Renal cortex interstitium (tissue), 11 donors: ENCODE results near the gene CRYL1. TPM values are rescaled to one million over a fixed set of nuclear protein-coding genes. Genes with fewer than 3 reads are reported as not detected.
A peak's percentile ranks its signal among the peaks of the same experiment; 100 is the strongest.
"Not testable (repeated sequence)": the region's sequence is repeated elsewhere in the genome, so short reads cannot be mapped to it uniquely, and the experiment has no call there.

Experiments
- DNase-seq, 11 donors: peaks; one replicate each; pipeline ENCODE4 v3.0.0-alpha.2; 2013; ENCODE audit warnings: low read depth in 9 of 11, low spot score in 4 of 11; ENCODE audit errors: extremely low read depth in 1 of 11
- polyA plus RNA-seq, 3 donors: library from polyadenylated mRNA; unstranded; fragments of 120-200 nt; gene quantifications; one replicate each; pipeline ENCODE4 v1.2.1, GENCODE V29; 2013; ENCODE audit not compliant: insufficient read length in 3 of 3

CRYL1 gene
- polyA plus RNA-seq, 3 donors, result 127 to 140 (median 129) TPM

DNA sequence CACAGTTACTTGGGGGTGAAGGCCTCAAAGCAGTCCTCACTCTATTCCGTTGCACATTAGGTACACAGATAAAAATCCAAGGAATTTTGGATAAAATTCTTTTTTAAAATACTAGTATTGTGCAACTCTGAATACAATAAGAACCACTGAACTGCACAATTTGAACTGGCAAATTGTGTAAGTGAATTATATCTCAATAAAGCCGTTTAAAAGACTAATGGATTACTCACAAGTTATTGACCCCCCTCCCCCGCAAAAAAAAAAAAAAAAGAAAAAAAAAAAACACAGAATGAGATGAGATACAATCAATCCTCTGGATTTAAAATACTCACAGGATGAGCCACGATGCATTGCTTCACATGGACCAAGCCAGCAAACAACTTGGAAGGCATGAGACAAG is 86.4 kb downstream of the CRYL1 start:
- no peak for DNase-seq

DNA sequence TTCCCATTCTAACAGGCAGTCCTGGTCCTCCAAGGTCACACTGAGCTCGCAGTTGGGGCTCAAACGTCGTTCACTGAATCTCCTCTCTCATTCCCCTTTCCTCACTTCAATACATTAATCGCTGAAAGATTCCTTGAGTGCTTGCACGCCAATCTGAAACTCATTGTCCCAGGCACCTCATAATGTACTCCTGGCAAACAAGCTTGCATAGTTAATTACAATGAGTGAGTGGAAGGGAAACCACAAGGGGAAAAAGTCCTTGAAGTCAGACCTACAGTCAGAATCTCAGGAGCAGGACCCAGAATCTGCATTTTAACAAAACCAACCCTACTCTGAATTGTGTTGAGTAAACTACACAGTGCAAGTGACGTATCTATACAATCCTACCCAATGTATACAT is 86.9 kb downstream of the CRYL1 start:
- no peak for DNase-seq

DNA sequence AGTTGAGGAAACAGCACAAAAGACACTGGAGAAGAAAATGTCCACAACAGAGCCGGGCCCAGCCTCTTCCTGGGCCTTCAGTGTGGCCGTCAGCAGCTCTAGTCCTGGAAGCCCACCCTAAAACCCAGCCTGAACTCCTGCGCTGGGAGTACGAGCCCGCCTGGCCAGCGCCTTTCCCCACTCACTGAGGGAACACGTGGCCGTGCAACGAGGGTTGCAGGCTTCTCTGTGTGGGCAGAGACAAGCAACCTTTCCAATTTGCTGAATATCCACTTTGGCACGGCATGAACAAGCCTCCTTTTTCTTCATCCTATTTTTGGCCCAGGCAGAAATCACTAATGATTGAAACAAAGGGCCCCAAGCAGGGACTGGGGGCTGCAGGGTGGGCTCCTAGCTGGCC is 89.2 kb downstream of the CRYL1 start:
- no peak for DNase-seq

DNA sequence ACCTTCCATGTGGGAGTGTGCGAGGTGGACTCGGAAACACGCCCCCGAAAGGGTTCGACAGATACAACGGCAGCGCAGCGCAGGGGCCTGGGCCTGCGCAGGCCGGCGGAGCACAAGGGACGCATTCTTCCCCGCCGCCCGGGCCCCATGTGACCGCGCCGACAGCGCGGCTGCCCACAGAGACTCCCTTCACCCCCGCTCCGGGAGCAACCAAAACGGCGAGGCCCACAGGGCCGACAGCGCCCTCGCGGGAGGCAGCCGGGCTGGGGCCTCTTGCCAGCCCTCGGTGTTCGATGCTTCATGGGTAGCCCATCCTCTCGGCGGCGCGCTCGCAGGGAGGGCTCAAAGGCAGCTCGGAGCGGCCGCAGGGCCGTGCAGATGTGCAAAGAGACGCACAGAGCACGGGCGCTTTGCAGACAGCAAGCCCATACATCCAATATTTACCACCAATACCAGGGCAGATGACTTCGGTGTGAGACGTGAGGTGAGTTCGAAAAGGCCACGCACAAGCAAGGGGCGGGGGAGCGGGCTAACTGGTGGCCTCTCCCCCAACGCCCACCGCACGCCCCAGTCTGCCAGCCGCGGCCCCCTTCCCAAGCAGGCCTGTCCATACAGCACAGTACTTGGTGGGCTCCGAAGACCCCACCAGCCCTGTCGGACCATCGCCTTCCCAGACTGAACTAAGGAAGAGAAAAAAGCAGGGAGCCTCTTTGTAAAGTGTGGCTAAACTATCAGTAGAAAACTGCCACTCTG is 89.9 kb downstream of the CRYL1 start:
- peak in 1 of 11 donors; percentile 19 for DNase-seq

DNA sequence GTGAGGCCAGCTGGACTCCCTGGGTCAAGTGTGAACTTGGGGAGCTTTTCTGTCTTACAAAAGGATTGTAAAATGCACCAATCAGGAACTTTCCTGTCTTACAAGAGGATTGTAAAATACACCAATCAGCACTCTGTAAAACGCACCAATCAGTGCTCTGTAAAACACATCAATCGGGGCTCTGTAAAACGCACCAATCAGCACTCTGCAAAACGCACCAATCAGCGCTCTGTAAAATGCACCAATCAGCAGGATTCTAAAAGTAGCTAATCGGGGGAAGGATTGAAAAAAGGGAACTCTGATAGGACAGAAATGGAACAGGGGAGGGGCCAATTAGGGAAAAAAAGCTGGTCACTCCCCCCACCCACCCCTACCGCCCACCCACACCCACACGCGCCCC is 91.4 kb downstream of the CRYL1 start:
- DNase-seq, result not testable (repeated sequence)

DNA sequence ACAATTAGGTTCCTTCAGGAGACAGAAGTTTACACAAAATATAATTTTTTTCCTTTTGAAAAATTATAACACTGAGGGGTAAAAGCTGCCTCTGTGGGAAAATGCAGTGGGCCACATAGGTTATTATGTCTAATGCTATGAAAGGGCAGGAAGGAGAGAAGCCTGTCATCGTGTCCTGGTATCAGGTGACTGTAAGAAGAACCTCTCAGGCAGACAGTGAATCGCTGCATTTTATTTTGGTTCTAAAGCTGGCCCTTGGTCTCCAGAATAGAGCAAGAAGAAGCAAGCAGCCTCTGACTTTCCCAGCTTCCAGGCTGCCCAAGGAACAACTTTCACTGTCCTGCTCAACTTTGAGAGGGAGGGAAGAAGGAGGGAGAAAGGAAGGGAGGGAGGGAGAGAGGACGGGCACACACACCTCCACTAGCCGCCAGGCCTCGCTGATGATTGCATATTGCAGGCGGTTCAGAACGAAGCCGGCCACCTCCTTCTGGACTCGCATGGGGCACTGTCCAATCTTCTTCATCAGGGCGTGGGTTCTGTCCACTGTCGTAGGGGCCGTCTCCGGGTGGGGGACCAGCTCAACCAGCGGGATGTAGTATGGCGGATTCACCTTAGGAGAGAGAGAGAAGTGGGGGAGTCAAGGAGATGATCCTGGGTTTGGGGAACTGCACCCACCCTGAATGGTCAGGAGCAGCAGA is 93.8 kb downstream of the CRYL1 start:
- no peak for DNase-seq

DNA sequence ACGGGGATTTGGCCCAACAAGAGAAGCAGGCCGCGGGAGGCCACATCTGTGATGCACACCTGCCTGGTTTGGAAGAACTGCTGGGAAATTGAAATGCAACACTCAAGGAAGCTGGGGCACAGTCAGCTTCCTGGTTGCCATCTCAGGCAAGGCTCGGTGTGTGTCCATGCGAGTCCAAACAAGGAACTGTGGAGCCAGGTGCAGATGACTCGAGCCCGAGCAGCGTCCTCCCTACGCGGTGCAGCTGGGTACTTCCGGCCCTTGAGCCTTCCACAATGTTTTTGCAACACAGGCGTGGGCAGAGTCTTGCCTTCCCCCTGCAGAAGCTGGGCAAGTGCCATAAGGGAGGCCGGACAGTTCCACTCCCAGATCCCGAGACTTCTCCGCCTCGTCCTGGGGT is 94.6 kb downstream of the CRYL1 start:
- DNase-seq, result peak in 1 of 11 donors; percentile 20

DNA sequence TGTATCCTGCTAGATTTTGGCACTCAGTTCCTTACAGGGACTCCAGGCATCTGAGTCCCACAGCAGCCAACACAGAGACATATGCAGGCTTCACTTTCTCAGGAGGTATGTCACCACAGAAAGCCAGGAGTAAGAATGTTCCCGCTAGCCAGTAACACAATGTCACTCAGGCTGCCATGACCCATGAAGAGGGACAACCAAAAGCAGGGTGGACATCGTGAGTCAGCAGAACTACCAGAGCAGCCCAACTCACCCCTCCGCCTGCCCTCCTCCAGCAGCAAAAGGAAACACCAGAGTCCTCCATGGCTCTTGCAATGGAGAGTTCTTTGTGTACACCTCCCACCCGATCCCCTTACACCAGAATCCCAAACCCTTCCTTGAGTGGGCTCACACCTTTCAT is 95.4 kb downstream of the CRYL1 start:
- DNase-seq, result no peak

DNA sequence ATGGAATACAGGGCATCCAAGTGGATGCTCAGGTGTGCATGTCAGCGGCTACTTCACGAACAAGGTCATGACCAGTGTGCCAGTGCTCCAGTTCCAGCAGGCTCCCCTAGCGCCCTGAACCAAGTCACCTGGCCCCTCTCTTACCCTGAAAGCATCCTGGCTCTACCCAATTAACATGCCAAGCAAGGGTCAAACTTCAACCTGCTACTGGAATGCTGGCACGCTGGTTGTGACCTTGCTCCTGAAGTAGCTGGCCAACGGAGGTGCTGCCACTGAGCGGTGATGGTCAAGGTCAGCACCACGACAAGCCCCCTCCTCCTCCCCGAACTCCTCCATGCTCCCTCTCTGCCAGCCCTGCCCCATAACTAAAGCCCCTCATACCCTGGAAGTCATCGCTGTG is 96.0 kb downstream of the CRYL1 start:
- no peak for DNase-seq

DNA sequence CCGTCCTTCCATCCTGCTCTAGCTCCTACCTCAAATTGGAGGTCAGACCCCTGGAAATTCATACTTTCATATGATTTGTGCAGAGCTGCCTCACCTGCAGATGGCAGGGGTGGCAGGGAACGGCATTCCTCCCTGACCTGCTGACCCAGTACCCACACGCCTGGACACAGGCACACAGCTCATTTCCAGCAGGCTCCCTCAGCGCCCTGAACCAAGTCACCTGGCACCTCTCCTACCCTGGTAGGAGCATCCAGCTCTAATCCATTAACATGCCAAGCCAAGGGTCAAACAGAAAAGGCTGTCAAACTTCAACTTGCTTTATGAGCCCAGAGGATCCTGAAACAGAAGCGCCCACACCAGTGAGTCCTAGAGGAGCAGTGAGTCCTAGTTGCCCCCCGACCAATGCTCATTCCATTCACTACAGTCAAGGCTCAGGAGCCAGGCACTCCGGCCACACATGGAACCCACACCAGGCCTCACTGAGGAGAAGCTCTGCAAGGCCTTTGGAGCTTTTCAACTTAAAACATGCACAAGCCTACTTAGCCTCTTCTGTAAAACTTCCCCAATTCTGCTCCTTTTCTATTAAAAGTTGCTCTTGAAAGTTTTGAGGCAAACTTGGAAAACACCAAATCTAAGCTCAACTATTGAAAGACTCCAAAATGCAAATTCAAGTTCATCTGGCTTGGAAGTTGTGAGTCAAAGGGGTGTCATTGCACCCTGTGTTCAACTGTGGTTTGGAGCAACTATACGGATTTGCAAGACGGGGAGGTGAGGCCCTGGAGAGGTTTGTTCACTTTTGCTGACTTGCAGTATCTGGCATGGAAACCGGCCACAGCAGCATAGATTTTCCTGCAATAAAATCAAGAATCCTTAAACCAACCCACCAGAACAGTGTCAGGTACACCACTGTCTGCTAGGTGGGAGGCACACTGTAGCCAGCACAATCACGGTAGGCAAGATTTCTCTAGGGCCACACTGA is 96.7 kb downstream of the CRYL1 start:
- DNase-seq, result no peak

DNA sequence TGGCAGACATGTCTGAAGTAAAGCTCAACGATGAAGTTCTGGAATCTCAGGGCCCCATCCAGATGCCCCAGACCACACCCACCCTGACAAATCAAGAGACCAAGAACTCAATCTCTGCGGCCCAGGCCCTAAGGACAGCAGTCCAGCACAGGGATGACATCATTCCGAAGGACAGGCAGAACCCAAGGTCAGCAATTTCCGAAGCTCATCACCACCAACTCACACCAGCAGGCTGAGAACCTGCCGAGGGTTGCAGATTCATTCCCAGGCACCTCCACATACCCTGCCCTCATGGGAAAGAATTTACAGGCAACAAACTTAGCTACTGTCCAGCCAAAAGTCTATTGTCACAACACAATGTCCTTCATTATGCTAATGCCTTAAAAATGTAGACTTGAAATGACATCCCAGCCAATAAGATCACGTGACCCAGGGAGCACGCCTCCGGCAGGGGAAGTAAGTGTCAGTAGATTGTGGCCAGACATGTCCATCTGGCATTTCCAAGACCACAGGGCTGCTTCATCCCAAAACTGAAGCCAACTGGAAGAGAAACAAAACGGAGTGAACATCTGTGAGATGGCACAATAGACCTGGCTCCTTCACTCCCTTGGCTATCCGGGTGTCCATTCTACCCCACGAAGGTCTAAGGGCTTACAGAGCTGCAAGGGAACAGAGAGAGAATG is 98.8 kb downstream of the CRYL1 start:
- no peak for DNase-seq

DNA sequence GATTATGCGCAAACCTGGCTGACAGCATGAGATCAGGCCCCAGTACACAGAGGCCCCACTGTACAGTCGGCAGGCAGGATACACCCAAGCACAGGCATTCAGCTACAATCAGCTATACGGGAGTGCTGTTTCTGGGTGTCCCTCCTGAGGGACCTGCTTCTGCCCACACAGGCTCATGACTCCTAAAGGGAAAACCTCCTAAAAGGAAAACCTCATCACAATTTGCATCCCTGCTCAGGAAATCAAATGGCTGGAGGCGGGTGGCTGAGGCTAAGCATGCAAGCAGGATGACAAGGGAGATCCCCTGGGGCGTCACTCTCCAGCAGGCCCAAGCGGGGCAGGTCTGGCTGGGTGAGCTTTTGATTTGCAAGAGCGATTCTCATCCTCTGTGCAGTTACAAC is 99.8 kb downstream of the CRYL1 start:
- DNase-seq, result no peak

DNA sequence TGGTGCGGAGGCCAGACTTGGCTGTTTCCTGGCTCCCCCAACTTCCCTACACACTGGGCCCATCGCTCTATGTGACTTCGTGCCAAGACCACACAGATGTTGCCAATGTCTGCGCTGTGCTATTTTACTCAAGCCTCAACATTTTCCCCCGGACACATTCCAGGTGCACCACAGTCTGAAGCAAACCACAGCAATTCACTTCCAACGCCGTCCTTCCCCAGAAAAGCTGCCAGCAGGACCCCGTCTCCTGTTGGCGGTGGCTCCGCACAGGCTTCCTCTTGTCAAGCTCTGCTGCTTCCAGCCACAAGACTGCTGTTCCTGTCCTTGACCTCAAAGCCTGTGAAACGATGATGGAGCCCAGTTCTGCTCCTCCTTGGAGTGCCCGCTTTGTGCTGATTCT is 100.7 kb downstream of the CRYL1 start:
- DNase-seq, result no peak

DNA sequence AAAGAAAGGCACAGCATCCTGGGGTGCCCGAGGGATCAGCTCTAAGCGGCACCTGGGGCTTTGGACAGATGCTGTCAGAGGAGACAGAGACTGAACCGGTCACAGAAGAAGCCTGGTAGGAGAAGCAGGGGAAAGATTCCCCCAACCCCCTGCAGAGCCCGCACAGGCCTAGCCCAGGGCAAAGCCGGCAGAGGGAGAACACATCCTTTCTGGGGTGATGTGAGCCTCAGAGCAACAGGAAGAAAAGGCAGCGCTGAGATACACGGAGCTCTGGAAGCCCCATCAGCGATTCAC is 101.2 kb downstream of the CRYL1 start:
- no peak for DNase-seq

DNA sequence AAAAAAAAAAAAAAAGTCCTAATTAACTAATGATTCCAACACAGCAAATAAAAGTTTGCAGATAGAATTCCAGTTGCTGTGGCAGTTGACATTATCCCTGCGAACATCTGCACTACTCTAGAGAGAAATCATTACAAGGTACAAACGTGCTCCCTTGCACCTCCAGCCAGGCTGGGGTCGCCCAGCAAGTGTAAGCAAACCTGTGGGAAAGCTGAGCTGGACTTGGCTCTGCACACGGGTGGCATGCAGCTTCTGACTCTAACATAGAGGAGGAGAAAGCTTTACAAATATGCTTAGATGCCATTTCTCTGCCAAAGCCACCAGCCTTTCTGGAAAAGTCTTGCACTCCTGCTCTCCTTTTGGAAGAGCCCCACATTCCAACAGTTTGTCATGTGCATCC is 103.3 kb downstream of the CRYL1 start:
- no peak for DNase-seq

DNA sequence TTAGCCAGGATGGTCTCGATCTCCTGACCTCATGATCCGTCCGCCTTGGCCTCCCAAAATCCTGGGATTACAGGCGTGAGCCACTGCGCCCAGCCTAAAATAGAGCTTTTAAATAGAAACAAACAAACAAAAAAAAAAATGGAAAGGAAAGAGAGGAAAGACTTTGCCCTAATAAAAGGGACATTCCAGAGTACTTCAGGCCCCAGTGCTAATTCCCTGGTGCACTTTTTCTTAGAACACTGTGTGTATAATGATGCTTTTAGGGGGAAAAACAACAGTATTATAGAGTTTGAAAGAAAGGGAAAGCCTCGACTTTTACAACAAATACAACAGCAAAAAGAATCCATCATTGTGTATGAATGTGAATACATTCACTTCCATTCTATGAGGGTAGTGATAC is 104.7 kb downstream of the CRYL1 start:
- no peak for DNase-seq

DNA sequence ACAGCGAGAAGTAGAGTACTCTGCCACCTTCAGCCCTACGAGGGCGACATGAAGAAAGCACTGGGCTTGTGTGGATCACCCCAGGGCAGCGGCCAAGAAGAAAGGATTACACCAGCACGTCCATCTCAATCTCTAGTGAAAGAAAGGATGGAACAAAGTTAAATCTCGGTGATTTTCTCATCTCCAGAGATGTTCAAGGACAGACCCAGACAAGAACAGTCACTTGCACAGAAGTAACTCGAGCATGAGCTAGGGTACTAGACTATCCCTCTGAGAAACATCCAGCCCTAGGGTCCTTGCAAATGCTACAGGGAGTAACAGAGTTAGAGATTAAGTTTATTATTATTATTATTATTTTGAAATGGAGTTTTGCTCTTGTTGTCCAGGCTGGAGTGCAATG is 106.7 kb downstream of the CRYL1 start:
- no peak for DNase-seq

DNA sequence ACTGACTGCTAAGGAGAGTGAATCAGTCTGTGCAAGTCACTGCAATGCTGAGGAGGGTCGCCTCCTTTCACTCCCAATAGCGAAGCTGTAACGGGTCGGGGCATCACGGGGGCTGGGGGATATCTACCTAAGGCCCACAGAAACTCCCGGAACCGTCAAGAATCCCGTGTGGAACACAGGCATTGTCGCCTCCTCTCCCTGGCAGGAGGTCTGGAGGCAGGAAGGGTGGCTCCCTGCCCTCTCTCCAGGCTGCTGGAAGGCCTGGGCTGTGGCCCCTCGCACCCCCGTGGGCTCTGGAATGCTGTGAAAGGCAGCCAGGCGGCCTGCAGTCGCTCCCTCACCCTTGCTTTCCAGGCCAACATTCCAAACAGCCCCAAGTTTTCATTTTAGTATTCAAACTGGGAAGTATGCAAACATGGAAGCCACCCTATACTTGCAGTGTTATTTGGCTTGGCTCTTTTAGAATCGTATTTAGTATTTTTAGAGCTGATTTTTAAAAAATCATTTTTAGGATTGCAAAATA is 109.4 kb downstream of the CRYL1 start:
- DNase-seq, result no peak

DNA sequence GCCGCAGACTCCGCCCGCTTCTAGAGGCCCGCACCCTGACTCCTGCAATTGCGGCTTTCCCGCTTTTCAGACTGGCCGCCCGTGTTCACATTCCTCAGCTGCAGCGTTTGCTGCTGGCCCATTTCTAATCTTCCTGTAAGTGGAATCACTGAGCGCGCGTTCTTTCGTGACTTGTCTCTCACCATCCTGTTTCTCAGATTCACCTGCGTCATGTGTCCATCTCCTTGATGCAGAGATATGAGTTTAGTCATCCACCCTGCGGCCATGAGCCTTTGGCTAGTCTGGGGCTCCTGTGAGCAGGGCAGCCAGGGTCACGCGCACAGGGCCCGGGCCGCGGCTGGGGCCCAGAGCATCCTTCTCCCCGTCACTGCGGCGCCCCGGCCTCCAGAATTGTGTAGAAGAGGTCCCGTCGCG is 110.0 kb downstream of the CRYL1 start:
- no peak for DNase-seq
